NCI-H1694 treated with DMSO at 0.1 percent for 48 hours (cell line): ENCODE results near the gene PLCG1.
"Not testable (repeated sequence)": the region's sequence is repeated elsewhere in the genome, so short reads cannot be mapped to it uniquely, and the experiment has no call there.

ENCODE experiments used
- DNase-seq: peaks from one replicate; lab custom pipeline; 2025; lab: John Stamatoyannopoulos, UW

The PLCG1 gene

GRCh38 chr20:41124451-41125094, 12.8 kb upstream of the PLCG1 start:
- DNase-seq = no peak

- DNase-seq = no peak
Measured at GRCh38 chr20:41125530-41126457, 11.5 kb upstream of the PLCG1 start.

- no peak for DNase-seq
Measured at GRCh38 chr20:41126719-41127118, 10.6 kb upstream of the PLCG1 start.

- DNase-seq = not testable (repeated sequence)
Measured at GRCh38 chr20:41128317-41128716, 9.0 kb upstream of the PLCG1 start.

GRCh38 chr20:41131594-41132387, 5.6 kb upstream of the PLCG1 start:
- no peak for DNase-seq

GRCh38 chr20:41132388-41132775, 5.0 kb upstream of the PLCG1 start:
- not testable (repeated sequence) for DNase-seq

- no peak for DNase-seq
Measured at GRCh38 chr20:41133709-41134361, 3.5 kb upstream of the PLCG1 start.

- no peak for DNase-seq
Measured at GRCh38 chr20:41134362-41135186, 2.8 kb upstream of the PLCG1 start.

- peak; percentile 34 for DNase-seq
Measured at GRCh38 chr20:41135187-41135887, 2.0 kb upstream of the PLCG1 start.

- no peak for DNase-seq
Measured at GRCh38 chr20:41135888-41136679, 1.3 kb upstream of the PLCG1 start.

GRCh38 chr20:41137614-41138474, 501 bp downstream of the PLCG1 start:
- peak; percentile 11 for DNase-seq

GRCh38 chr20:41138475-41139226, 1.3 kb downstream of the PLCG1 start:
- DNase-seq = no peak

- no peak for DNase-seq
Measured at GRCh38 chr20:41139227-41140093, 2.1 kb downstream of the PLCG1 start.

- no peak for DNase-seq
Measured at GRCh38 chr20:41140226-41141133, 3.1 kb downstream of the PLCG1 start.

GRCh38 chr20:41141153-41141815, 3.9 kb downstream of the PLCG1 start:
- no peak for DNase-seq
